ENCODE data around the gene PRSS2.
"Not testable (repeated sequence)": the region's sequence is repeated elsewhere in the genome, so short reads cannot be mapped to it uniquely, and the experiment has no call there.

DNA sequence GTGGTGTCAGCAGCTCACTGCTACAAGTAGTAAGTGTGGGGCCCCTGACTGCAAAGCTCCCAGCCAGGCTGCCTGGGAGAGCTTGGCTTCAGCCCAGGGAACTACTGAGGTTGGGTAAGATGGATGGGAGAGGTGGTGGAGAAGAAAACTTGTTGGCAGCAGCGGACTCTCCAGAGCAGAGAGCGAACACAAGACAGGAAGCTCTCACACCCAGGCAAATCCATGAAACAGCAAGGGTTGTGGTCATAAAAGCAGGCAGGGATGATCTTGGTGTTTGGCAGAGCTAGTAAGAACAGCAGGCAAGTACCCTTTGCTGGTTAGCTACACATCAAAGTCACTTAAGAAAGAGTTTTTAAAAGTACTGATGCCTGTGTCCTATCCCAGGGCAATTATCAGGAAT, 9.2 kb upstream of the PRSS2 start:
- not testable (repeated sequence) for TF ChIP-seq EZH2 (IDR thresholded peaks at IDR 0.05; ENCODE audit: low read length, missing control alignments)
- TF ChIP-seq, protein P1, sequence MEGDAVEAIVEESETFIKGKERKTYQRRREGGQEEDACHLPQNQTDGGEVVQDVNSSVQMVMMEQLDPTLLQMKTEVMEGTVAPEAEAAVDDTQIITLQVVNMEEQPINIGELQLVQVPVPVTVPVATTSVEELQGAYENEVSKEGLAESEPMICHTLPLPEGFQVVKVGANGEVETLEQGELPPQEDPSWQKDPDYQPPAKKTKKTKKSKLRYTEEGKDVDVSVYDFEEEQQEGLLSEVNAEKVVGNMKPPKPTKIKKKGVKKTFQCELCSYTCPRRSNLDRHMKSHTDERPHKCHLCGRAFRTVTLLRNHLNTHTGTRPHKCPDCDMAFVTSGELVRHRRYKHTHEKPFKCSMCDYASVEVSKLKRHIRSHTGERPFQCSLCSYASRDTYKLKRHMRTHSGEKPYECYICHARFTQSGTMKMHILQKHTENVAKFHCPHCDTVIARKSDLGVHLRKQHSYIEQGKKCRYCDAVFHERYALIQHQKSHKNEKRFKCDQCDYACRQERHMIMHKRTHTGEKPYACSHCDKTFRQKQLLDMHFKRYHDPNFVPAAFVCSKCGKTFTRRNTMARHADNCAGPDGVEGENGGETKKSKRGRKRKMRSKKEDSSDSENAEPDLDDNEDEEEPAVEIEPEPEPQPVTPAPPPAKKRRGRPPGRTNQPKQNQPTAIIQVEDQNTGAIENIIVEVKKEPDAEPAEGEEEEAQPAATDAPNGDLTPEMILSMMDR (conservative IDR thresholded peaks at IDR 0.05 in 1 of 2, IDR thresholded peaks at IDR 0.05 in 1 of 2; ENCODE audit: low read depth in 1 of 2, low read length in 2 of 2), result not testable (repeated sequence)
